ENCODE results near the gene DAB1. TPM values are rescaled to one million over a fixed set of nuclear protein-coding genes. Genes with fewer than 3 reads are reported as not detected.

Gene DAB1
- total RNA-seq, 1 donor from 2014 or later: 1.9 TPM

- DNase-seq (ENCODE audit: low spot score in 2 of 2, unreplicated experiment in 2 of 2): no peak
- no peaks in the 10 kb centered on the region for H3K27me3 Mint-ChIP-seq (ENCODE audit: low read depth)
- no peak for TF ChIP-seq CTCF (IDR thresholded peaks at IDR 0.05; ENCODE audit: unreplicated experiment)
- H3K4me3 Mint-ChIP-seq: no peak overlapping the region
- H3K36me3 Mint-ChIP-seq: no peaks in the 10 kb centered on the region
- H3K9me3 Mint-ChIP-seq: no peaks in the 10 kb centered on the region
- H3K27ac Mint-ChIP-seq: no peak overlapping the region
- H3K4me1 Mint-ChIP-seq: no peaks in the 10 kb centered on the region
These were observed 143.8 kb downstream of the DAB1 start for GRCh38 chr1:57279909-57280666.

GRCh38 chr1:57278558-57278957 lies 145.3 kb downstream of the DAB1 start:
- DNase-seq (ENCODE audit: low spot score in 2 of 2, unreplicated experiment in 2 of 2): no peak
- no peaks in the 10 kb centered on the region for H3K27me3 Mint-ChIP-seq (ENCODE audit: low read depth)
- H3K27ac Mint-ChIP-seq: no peak overlapping the region
- no peaks in the 10 kb centered on the region for H3K36me3 Mint-ChIP-seq
- TF ChIP-seq CTCF (IDR thresholded peaks at IDR 0.05; ENCODE audit: unreplicated experiment): no peak
- H3K4me3 Mint-ChIP-seq: no peak overlapping the region
- no peaks in the 10 kb centered on the region for H3K9me3 Mint-ChIP-seq
- H3K4me1 Mint-ChIP-seq: no peaks in the 10 kb centered on the region

GRCh38 chr1:57277681-57278080 lies 146.2 kb downstream of the DAB1 start:
- Mint-ChIP-seq H3K4me1 (no peaks in the 10 kb centered on the region), H3K4me3 (no peak overlapping the region), H3K27ac (no peak overlapping the region), H3K36me3 (no peaks in the 10 kb centered on the region), H3K9me3 (no peaks in the 10 kb centered on the region), H3K27me3 (ENCODE audit: low read depth) (no peaks in the 10 kb centered on the region)
- no peak for TF ChIP-seq CTCF (IDR thresholded peaks at IDR 0.05; ENCODE audit: unreplicated experiment)
- no peak for DNase-seq (ENCODE audit: low spot score in 2 of 2, unreplicated experiment in 2 of 2)

GRCh38 chr1:57276918-57277317 lies 146.9 kb downstream of the DAB1 start:
- no peak overlapping the region for H3K27ac Mint-ChIP-seq
- H3K4me3 Mint-ChIP-seq: no peak overlapping the region
- no peaks in the 10 kb centered on the region for H3K4me1 Mint-ChIP-seq
- no peak for TF ChIP-seq CTCF (IDR thresholded peaks at IDR 0.05; ENCODE audit: unreplicated experiment)
- no peaks in the 10 kb centered on the region for H3K9me3 Mint-ChIP-seq
- DNase-seq (ENCODE audit: low spot score in 2 of 2, unreplicated experiment in 2 of 2): no peak
- H3K27me3 Mint-ChIP-seq (ENCODE audit: low read depth): no peaks in the 10 kb centered on the region
- H3K36me3 Mint-ChIP-seq: no peaks in the 10 kb centered on the region

- Mint-ChIP-seq H3K27ac (no peak overlapping the region), H3K4me1 (peaks cover 17% of the 10 kb centered on the region), H3K36me3 (no peaks in the 10 kb centered on the region), H3K9me3 (no peaks in the 10 kb centered on the region), H3K4me3 (no peak overlapping the region), H3K27me3 (ENCODE audit: low read depth) (no peaks in the 10 kb centered on the region)
- DNase-seq (ENCODE audit: low spot score in 2 of 2, unreplicated experiment in 2 of 2): no peak
- TF ChIP-seq CTCF (IDR thresholded peaks at IDR 0.05; ENCODE audit: unreplicated experiment): no peak
These were observed 151.3 kb downstream of the DAB1 start for GRCh38 chr1:57272601-57273000.
